Astrocyte of the spinal cord (primary cell): ENCODE measurements around the gene ASAP3.

ENCODE experiments used
- DNase-seq: peaks from one replicate; pipeline ENCODE4 v3.0.0; 2011; ENCODE audit warnings: low read depth, low spot score
- H3K4me3 ChIP-seq: 2 replicates; pipeline ENCODE4 v1.5.1; 2011; ENCODE audit warnings: low read depth, mild to moderate bottlenecking, low read length, moderate library complexity
- CTCF ChIP-seq: IDR thresholded peaks from 2 replicates; pipeline ENCODE4 v1.5.1; 2012; ENCODE audit warnings: low read depth, mild to moderate bottlenecking, low read length, inconsistent platforms
- in situ Hi-C: cut with HindIII; loops from 2 replicates; pipeline ENCODE4 v1.10.0; 2017; ENCODE audit warnings: low sequenced_read_pairs

Gene ASAP3

GRCh38 chr1:23529146-23530086, 45.4 kb upstream of the ASAP3 start:
- TF ChIP-seq CTCF = no peak
- no peak overlapping the region for H3K4me3 ChIP-seq
- in situ Hi-C loops = no loop called here
- DNase-seq = no peak

- H3K4me3 ChIP-seq = no peak overlapping the region
- DNase-seq = peak; percentile 65
- in situ Hi-C loops = no loop called here
- TF ChIP-seq CTCF = no peak
Observed at GRCh38 chr1:23528250-23528978, 44.4 kb upstream of the ASAP3 start.

GRCh38 chr1:23527900-23528249, 43.9 kb upstream of the ASAP3 start:
- no peak for TF ChIP-seq CTCF
- in situ Hi-C loops = no loop called here
- no peak for DNase-seq
- H3K4me3 ChIP-seq = no peak overlapping the region

GRCh38 chr1:23527366-23527765, 43.4 kb upstream of the ASAP3 start:
- no peak overlapping the region for H3K4me3 ChIP-seq
- TF ChIP-seq CTCF = no peak
- no peak for DNase-seq
- in situ Hi-C loops = no loop called here

GRCh38 chr1:23526329-23527041, 42.5 kb upstream of the ASAP3 start:
- TF ChIP-seq CTCF = no peak
- in situ Hi-C loops = no loop called here
- no peak for DNase-seq
- H3K4me3 ChIP-seq = no peak overlapping the region

GRCh38 chr1:23525558-23526250, 41.7 kb upstream of the ASAP3 start:
- no peak for TF ChIP-seq CTCF
- no peak for DNase-seq
- in situ Hi-C loops = no loop called here
- H3K4me3 ChIP-seq = no peak overlapping the region
